C4-2B (cell line): Measurements from ENCODE around the gene TTLL10.

Experiments
- H3K27ac ChIP-seq: fragments of 450-650 bp; 2 replicates; pipeline ENCODE4 v1.5.1; 2017
- ZFX ChIP-seq: fragments of 450-650 bp; IDR thresholded peaks from 2 replicates; pipeline ENCODE4 v1.6.1; 2017
- TF ChIP-seq, protein P1 (sequence below): fragments of 450-650 bp; conservative IDR thresholded peaks from 2 replicates; pipeline ENCODE4 v1.5.1; 2017; ENCODE audit warnings: mild to moderate bottlenecking

Gene TTLL10

DNA sequence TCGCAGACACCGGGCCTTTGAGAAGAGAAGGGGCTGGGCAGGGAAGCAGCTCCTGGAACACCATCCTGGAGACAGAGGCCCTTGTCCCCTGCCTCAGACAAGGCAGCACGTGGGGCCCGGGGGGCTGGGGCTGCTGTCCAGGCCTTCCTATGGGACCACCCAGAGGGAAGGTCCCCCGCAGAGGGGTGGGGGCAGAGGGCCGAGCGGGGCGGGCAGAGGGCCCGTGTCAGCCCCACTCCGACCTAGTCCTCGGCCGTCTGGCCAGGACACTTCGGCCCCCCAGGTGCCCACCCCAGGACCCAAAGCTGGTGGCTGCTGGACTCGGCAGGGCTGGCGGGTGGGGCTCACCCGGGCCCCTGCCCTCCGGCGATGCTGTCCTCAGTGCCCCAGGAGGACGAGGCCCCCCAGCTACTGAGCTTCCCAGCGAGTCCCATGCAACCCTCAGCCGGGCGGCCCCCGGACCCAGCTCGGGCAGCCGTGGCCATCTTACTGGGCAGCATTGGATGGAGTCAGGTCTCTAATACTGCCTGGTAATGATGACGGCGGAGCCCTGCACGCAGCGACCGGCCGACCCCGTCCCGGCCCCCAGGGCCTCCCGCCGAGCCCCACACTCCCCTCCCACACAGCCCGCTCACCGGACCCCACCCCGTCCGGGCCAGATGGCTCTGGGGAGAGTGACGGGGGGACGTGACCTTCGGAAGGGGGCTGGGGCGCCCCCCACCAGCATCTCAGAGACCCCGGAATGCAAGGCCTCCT lies 6.9 kb upstream of the TTLL10 start:
- TF ChIP-seq, protein P1, sequence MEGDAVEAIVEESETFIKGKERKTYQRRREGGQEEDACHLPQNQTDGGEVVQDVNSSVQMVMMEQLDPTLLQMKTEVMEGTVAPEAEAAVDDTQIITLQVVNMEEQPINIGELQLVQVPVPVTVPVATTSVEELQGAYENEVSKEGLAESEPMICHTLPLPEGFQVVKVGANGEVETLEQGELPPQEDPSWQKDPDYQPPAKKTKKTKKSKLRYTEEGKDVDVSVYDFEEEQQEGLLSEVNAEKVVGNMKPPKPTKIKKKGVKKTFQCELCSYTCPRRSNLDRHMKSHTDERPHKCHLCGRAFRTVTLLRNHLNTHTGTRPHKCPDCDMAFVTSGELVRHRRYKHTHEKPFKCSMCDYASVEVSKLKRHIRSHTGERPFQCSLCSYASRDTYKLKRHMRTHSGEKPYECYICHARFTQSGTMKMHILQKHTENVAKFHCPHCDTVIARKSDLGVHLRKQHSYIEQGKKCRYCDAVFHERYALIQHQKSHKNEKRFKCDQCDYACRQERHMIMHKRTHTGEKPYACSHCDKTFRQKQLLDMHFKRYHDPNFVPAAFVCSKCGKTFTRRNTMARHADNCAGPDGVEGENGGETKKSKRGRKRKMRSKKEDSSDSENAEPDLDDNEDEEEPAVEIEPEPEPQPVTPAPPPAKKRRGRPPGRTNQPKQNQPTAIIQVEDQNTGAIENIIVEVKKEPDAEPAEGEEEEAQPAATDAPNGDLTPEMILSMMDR: no peak
- no peak for TF ChIP-seq ZFX
- no peak overlapping the region for H3K27ac ChIP-seq

GRCh38 chr1:1167398-1167821 lies 6.3 kb upstream of the TTLL10 start:
- TF ChIP-seq ZFX: no peak
- TF ChIP-seq, protein P1: no peak
- H3K27ac ChIP-seq: no peak overlapping the region

GRCh38 chr1:1167841-1168450 lies 5.7 kb upstream of the TTLL10 start:
- no peak overlapping the region for H3K27ac ChIP-seq
- no peak for TF ChIP-seq ZFX
- TF ChIP-seq, protein P1: no peak

DNA sequence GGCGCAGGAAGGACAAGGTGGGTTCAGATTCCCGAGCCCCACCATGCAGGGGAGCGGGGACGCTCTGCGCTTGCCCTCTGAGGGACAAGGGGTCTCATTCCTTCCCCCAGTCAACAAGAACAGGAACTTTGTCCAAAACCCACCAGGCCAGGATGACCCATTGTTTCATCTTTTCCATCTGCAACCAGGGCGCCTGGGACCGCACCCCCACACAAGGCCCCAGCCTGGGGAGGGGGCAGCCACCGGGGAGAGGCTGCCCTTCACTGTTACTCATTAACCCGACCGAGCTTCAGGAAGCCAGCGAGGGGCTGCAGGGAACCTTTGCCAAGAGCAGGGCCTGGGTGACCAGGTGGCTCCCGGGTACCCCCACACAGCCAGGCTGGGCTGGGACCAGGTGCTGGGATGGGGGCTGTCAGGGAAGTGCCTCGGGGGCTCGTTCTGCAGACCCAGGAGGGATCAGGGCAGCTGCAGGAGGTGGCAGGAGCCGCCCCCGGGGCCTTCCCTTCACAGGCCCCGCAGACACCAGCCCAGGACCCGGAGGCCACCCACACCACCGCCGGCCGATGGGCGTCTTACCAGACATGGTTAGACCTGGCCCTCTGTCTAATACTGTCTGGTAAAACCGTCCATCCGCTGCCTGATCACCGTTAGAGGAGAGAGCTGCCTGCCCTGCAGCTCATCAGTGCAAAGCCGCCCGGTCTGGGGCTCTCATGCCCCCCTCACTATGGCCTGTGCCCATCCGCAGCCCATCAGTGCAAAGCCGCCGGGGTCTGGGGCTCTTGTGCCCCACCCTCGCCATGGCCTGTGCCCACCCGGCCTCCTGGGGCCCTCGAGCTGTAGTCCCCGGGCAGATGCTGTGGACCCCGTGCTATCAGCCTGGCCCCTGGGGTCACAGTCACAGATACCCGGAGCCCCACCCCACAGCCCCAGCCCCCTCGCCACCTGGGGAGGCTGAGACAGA lies 4.9 kb upstream of the TTLL10 start:
- no peak overlapping the region for H3K27ac ChIP-seq
- TF ChIP-seq ZFX: no peak
- TF ChIP-seq, protein P1: no peak

GRCh38 chr1:1169429-1170214 lies 4.1 kb upstream of the TTLL10 start:
- no peak for TF ChIP-seq ZFX
- TF ChIP-seq, protein P1: no peak
- no peak overlapping the region for H3K27ac ChIP-seq

- H3K27ac ChIP-seq: no peak overlapping the region
These were observed 3.2 kb upstream of the TTLL10 start for GRCh38 chr1:1170215-1171091.

More at GRCh38 chr1:1170215-1171091, 3.2 kb upstream of the TTLL10 start:
- no peak for TF ChIP-seq ZFX
- TF ChIP-seq, protein P1: no peak
